ENCODE measurements around the gene RAPGEF5.

The RAPGEF5 gene

GRCh38 chr7:22176791-22177412 is 180.1 kb downstream of the RAPGEF5 start:
- DNase-seq (ENCODE audit: low read depth, low spot score), result no peak
- no peak overlapping the region for H3K4me3 ChIP-seq (ENCODE audit: insufficient read length, low read depth)
- no peaks in the 10 kb centered on the region for H3K4me1 ChIP-seq (ENCODE audit: insufficient read depth, insufficient read length)
- no peaks in the 10 kb centered on the region for H3K36me3 ChIP-seq (ENCODE audit: insufficient read depth, insufficient read length, low read length)
- TF ChIP-seq YY1 (IDR thresholded peaks at IDR 0.05; ENCODE audit: insufficient read depth, insufficient read length) (no peak), ZNF274 (IDR thresholded peaks at IDR 0.05; ENCODE audit: low read depth, low read length) (no peak), SUZ12 (IDR thresholded peaks at IDR 0.05; ENCODE audit: extremely low read depth, insufficient read depth, insufficient read length) (no peak)
- H3K27me3 ChIP-seq (ENCODE audit: insufficient read depth, insufficient read length), result no peaks in the 10 kb centered on the region
- peaks cover 14% of the 10 kb centered on the region for H3K9me3 ChIP-seq (ENCODE audit: insufficient read depth, low read length)
- H3K9ac ChIP-seq (ENCODE audit: insufficient read length, low read depth), result no peak overlapping the region

- no peak for DNase-seq (ENCODE audit: low read depth, low spot score)
- no peaks in the 10 kb centered on the region for H3K36me3 ChIP-seq (ENCODE audit: insufficient read depth, insufficient read length, low read length)
- peaks cover 4% of the 10 kb centered on the region for H3K9me3 ChIP-seq (ENCODE audit: insufficient read depth, low read length)
- no peaks in the 10 kb centered on the region for H3K4me1 ChIP-seq (ENCODE audit: insufficient read depth, insufficient read length)
- H3K4me3 ChIP-seq (ENCODE audit: insufficient read length, low read depth), result no peak overlapping the region
- no peak for TF ChIP-seq ZNF274 (IDR thresholded peaks at IDR 0.05; ENCODE audit: low read depth, low read length)
- no peak for TF ChIP-seq YY1 (IDR thresholded peaks at IDR 0.05; ENCODE audit: insufficient read depth, insufficient read length)
- TF ChIP-seq SUZ12 (IDR thresholded peaks at IDR 0.05; ENCODE audit: extremely low read depth, insufficient read depth, insufficient read length), result no peak
- H3K27me3 ChIP-seq (ENCODE audit: insufficient read depth, insufficient read length), result no peaks in the 10 kb centered on the region
- H3K9ac ChIP-seq (ENCODE audit: insufficient read length, low read depth), result no peak overlapping the region
These were observed 182.4 kb downstream of the RAPGEF5 start for GRCh38 chr7:22174574-22174953.

DNA sequence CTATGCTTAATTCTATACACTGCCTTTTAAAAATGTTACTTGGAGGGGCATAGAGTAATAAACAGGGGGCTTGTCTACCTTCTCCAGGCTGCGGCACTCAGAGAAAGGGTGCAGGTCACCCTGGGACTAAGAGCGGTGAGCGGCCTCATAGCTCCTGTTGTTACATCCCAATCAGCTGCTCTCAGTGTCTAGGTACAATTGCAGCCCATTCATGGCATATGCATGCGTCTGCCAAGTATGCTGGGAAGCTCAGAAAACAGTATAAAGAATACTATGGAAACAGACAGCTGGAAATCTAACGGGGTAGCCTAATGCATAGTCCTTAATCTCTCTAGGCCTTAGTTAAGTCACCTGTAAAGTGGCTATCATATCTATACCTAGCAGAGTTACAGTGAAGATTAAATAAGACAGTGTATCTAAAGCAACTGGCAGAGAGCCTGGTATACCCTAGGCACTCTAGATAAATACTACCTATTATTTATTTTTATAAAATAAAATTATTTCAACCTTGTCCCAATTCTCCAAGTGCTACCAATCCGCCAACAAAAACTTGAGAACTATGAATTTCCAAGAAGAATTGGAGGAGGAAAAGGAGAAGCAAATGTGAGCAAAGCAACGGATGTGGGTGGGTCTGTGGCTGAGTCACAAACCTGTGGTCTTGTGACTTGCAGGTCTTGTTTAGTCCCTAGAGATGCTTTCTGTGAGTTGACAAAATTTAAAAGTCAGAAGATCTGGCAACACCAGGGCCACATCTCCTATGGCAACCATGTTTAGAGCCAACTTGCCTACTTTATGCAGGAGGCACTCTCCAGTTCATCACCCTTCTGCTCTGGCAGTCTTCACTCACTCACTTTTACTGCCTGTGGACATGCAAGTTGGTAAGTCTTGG is 183.0 kb downstream of the RAPGEF5 start:
- no peak for DNase-seq (ENCODE audit: low read depth, low spot score)
- Histone ChIP-seq H3K36me3 (ENCODE audit: insufficient read depth, insufficient read length, low read length) (no peaks in the 10 kb centered on the region), H3K27me3 (ENCODE audit: insufficient read depth, insufficient read length) (no peaks in the 10 kb centered on the region), H3K4me3 (ENCODE audit: insufficient read length, low read depth) (no peak overlapping the region), H3K4me1 (ENCODE audit: insufficient read depth, insufficient read length) (no peaks in the 10 kb centered on the region), H3K9ac (ENCODE audit: insufficient read length, low read depth) (no peak overlapping the region), H3K9me3 (ENCODE audit: insufficient read depth, low read length) (no peaks in the 10 kb centered on the region)
- TF ChIP-seq YY1 (IDR thresholded peaks at IDR 0.05; ENCODE audit: insufficient read depth, insufficient read length) (no peak), ZNF274 (IDR thresholded peaks at IDR 0.05; ENCODE audit: low read depth, low read length) (no peak), SUZ12 (IDR thresholded peaks at IDR 0.05; ENCODE audit: extremely low read depth, insufficient read depth, insufficient read length) (no peak)

GRCh38 chr7:22168129-22168634 is 188.8 kb downstream of the RAPGEF5 start:
- DNase-seq (ENCODE audit: low read depth, low spot score), result no peak
- Histone ChIP-seq H3K4me1 (ENCODE audit: insufficient read depth, insufficient read length) (no peaks in the 10 kb centered on the region), H3K9ac (ENCODE audit: insufficient read length, low read depth) (no peak overlapping the region), H3K27me3 (ENCODE audit: insufficient read depth, insufficient read length) (no peaks in the 10 kb centered on the region), H3K4me3 (ENCODE audit: insufficient read length, low read depth) (no peak overlapping the region), H3K36me3 (ENCODE audit: insufficient read depth, insufficient read length, low read length) (no peaks in the 10 kb centered on the region), H3K9me3 (ENCODE audit: insufficient read depth, low read length) (no peaks in the 10 kb centered on the region)
- no peak for TF ChIP-seq ZNF274 (IDR thresholded peaks at IDR 0.05; ENCODE audit: low read depth, low read length)
- no peak for TF ChIP-seq SUZ12 (IDR thresholded peaks at IDR 0.05; ENCODE audit: extremely low read depth, insufficient read depth, insufficient read length)
- no peak for TF ChIP-seq YY1 (IDR thresholded peaks at IDR 0.05; ENCODE audit: insufficient read depth, insufficient read length)

DNA sequence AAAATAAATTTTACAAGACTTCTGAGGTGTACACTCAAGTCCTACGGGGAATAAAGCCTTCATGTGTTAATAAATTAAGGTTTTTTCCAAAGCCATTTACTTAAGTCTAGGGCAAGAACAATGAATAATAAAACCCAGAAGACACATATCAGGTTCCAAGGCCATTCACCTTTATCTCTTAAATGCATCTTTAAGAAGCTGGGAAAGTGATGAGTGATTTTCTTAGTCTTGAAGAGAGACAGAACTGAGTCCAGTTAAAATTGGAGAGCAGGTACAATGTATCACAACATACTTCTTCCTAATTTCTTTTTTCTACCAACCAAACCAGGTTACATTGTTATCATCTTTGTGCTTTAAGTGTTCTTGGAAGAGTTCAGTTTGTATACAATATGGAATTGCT is 189.5 kb downstream of the RAPGEF5 start:
- Histone ChIP-seq H3K36me3 (ENCODE audit: insufficient read depth, insufficient read length, low read length) (no peaks in the 10 kb centered on the region), H3K4me3 (ENCODE audit: insufficient read length, low read depth) (no peak overlapping the region), H3K27me3 (ENCODE audit: insufficient read depth, insufficient read length) (no peaks in the 10 kb centered on the region), H3K9me3 (ENCODE audit: insufficient read depth, low read length) (no peaks in the 10 kb centered on the region), H3K4me1 (ENCODE audit: insufficient read depth, insufficient read length) (no peaks in the 10 kb centered on the region), H3K9ac (ENCODE audit: insufficient read length, low read depth) (no peak overlapping the region)
- TF ChIP-seq ZNF274 (IDR thresholded peaks at IDR 0.05; ENCODE audit: low read depth, low read length) (no peak), YY1 (IDR thresholded peaks at IDR 0.05; ENCODE audit: insufficient read depth, insufficient read length) (no peak), SUZ12 (IDR thresholded peaks at IDR 0.05; ENCODE audit: extremely low read depth, insufficient read depth, insufficient read length) (no peak)
- no peak for DNase-seq (ENCODE audit: low read depth, low spot score)

- Histone ChIP-seq H3K4me3 (ENCODE audit: insufficient read length, low read depth) (no peak overlapping the region), H3K36me3 (ENCODE audit: insufficient read depth, insufficient read length, low read length) (no peaks in the 10 kb centered on the region), H3K9me3 (ENCODE audit: insufficient read depth, low read length) (no peaks in the 10 kb centered on the region), H3K4me1 (ENCODE audit: insufficient read depth, insufficient read length) (no peaks in the 10 kb centered on the region), H3K9ac (ENCODE audit: insufficient read length, low read depth) (no peak overlapping the region), H3K27me3 (ENCODE audit: insufficient read depth, insufficient read length) (no peaks in the 10 kb centered on the region)
- TF ChIP-seq YY1 (IDR thresholded peaks at IDR 0.05; ENCODE audit: insufficient read depth, insufficient read length), result no peak
- TF ChIP-seq SUZ12 (IDR thresholded peaks at IDR 0.05; ENCODE audit: extremely low read depth, insufficient read depth, insufficient read length), result no peak
- TF ChIP-seq ZNF274 (IDR thresholded peaks at IDR 0.05; ENCODE audit: low read depth, low read length), result no peak
- DNase-seq (ENCODE audit: low read depth, low spot score), result no peak
These were observed 190.0 kb downstream of the RAPGEF5 start for GRCh38 chr7:22166928-22167327.

DNA sequence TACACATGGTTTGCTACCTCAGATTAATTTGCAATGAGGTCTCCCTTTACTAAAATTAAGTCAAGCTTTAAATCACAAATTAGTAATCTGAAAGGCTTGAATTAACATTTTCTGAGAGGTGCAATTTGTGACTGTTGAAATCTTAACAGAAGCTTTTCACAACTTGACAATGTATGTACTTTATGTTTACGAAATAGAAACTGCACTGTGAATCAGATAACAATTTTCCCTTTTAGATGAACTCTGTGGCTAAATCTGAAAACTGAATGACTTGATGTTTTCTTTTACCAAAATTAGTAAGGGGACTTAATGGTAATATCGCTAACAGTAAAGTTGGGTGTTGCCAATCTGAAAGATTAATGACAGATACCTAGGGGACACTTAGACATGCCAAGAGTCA is 197.6 kb downstream of the RAPGEF5 start:
- no peaks in the 10 kb centered on the region for H3K36me3 ChIP-seq (ENCODE audit: insufficient read depth, insufficient read length, low read length)
- H3K9me3 ChIP-seq (ENCODE audit: insufficient read depth, low read length), result no peaks in the 10 kb centered on the region
- H3K9ac ChIP-seq (ENCODE audit: insufficient read length, low read depth), result no peak overlapping the region
- TF ChIP-seq ZNF274 (IDR thresholded peaks at IDR 0.05; ENCODE audit: low read depth, low read length) (no peak), SUZ12 (IDR thresholded peaks at IDR 0.05; ENCODE audit: extremely low read depth, insufficient read depth, insufficient read length) (no peak), YY1 (IDR thresholded peaks at IDR 0.05; ENCODE audit: insufficient read depth, insufficient read length) (no peak)
- no peak overlapping the region for H3K4me3 ChIP-seq (ENCODE audit: insufficient read length, low read depth)
- no peak for DNase-seq (ENCODE audit: low read depth, low spot score)
- H3K27me3 ChIP-seq (ENCODE audit: insufficient read depth, insufficient read length), result no peaks in the 10 kb centered on the region
- no peaks in the 10 kb centered on the region for H3K4me1 ChIP-seq (ENCODE audit: insufficient read depth, insufficient read length)

Measured in NT2/D1 (cell line).